ENCODE results near the gene PPFIA4. TPM values are rescaled to one million over a fixed set of nuclear protein-coding genes. Genes with fewer than 3 reads are reported as not detected.

PPFIA4 gene
- total and polyA plus RNA-seq, 10 donors: 0.21 to 12.0 (median 4.9) TPM

- peak; percentile 96 for DNase-seq
- no peaks in the 10 kb centered on the region for H3K9me3 ChIP-seq
- WGBS, 5 donors: 0 to 1% (median 0%) methylated on average over 48 to 78 of the region's 78 CpGs
- H3K27me3 ChIP-seq (replicated peaks in 1 of 7): no peaks in the 10 kb centered on the region
- H3K27ac ChIP-seq: peak within 1 kb of the TSS; percentile 84 to 95 (median 94)
- H3K36me3 ChIP-seq: peaks cover 0 to 36% (median 30%) of the 10 kb centered on the region in 6 donors
- peak within 1 kb of the TSS; percentile 75 to 95 (median 86) for H3K4me3 ChIP-seq
- intact Hi-C loops (cut with DNase I; ENCODE audit: low total_unique reads): loop anchor here (10.0 kb wide), 1 partner anchor 202 kb away; the partner anchor contains the start of gene KDM5B
- H3K4me1 ChIP-seq: peaks cover 14 to 50% (median 39%) of the 10 kb centered on the region in 6 donors
- peak; percentile 98 to 99 (median 98) for TF ChIP-seq POLR2AphosphoS5 (IDR thresholded peaks at IDR 0.05)
- peak; percentile 65 to 78 (median 78) for TF ChIP-seq POLR2A (IDR thresholded peaks at IDR 0.05)
- TF ChIP-seq CTCF (IDR thresholded peaks at IDR 0.05 in 8 of 11, conservative IDR thresholded peaks at IDR 0.05 in 3 of 11): peak in 3 of 11 experiments; percentile 15 to 36 (median 20)
Observed at GRCh38 chr1:203006948-203007871, 19.1 kb upstream of the PPFIA4 start, which contains the start of gene TMEM183A. TMEM183A (plus strand) TSS chr1:203007374; CDS start chr1:203007466, 92 bp downstream.

- Histone ChIP-seq H3K36me3 (peaks cover 0 to 55% (median 48%) of the 10 kb centered on the region in 6 donors), H3K27ac (no peak overlapping the region), H3K27me3 (replicated peaks in 1 of 7) (no peaks in the 10 kb centered on the region), H3K4me1 (peaks cover 14 to 62% (median 41%) of the 10 kb centered on the region in 6 donors), H3K4me3 (peak overlapping the region in 1 of 8 donors; percentile 75), H3K9me3 (no peaks in the 10 kb centered on the region)
- WGBS, 5 donors: 88 to 95% (median 94%) methylated on average over 3 of the region's 3 CpGs
- TF ChIP-seq CTCF (IDR thresholded peaks at IDR 0.05 in 8 of 11, conservative IDR thresholded peaks at IDR 0.05 in 3 of 11): no peak
- no peak for TF ChIP-seq POLR2A (IDR thresholded peaks at IDR 0.05)
- no peak for TF ChIP-seq POLR2AphosphoS5 (IDR thresholded peaks at IDR 0.05)
- no peak for DNase-seq
- intact Hi-C loops (cut with DNase I; ENCODE audit: low total_unique reads): loop anchor here (10.0 kb wide), 1 partner anchor 204 kb away; the partner anchor contains the start of gene KDM5B
Observed at GRCh38 chr1:203009185-203009584, 17.1 kb upstream of the PPFIA4 start.

GRCh38 chr1:203011582-203011981, 14.7 kb upstream of the PPFIA4 start:
- Histone ChIP-seq H3K27me3 (replicated peaks in 1 of 7) (no peaks in the 10 kb centered on the region), H3K4me3 (no peak overlapping the region), H3K27ac (no peak overlapping the region), H3K9me3 (no peaks in the 10 kb centered on the region), H3K36me3 (peaks cover 0 to 79% (median 72%) of the 10 kb centered on the region in 6 donors), H3K4me1 (peaks cover 14 to 66% (median 33%) of the 10 kb centered on the region in 6 donors)
- TF ChIP-seq CTCF (IDR thresholded peaks at IDR 0.05 in 8 of 11, conservative IDR thresholded peaks at IDR 0.05 in 3 of 11): no peak
- no peak for TF ChIP-seq POLR2AphosphoS5 (IDR thresholded peaks at IDR 0.05)
- no peak for TF ChIP-seq POLR2A (IDR thresholded peaks at IDR 0.05)
- DNase-seq: no peak
- WGBS, 5 donors: 98% methylated on average over 5 of the region's 5 CpGs
- intact Hi-C loops (cut with DNase I; ENCODE audit: low total_unique reads): no loop called here

- H3K27me3 ChIP-seq (replicated peaks in 1 of 7): no peaks in the 10 kb centered on the region
- DNase-seq: no peak
- no peaks in the 10 kb centered on the region for H3K9me3 ChIP-seq
- no peak for TF ChIP-seq POLR2A (IDR thresholded peaks at IDR 0.05)
- TF ChIP-seq CTCF (IDR thresholded peaks at IDR 0.05 in 8 of 11, conservative IDR thresholded peaks at IDR 0.05 in 3 of 11): no peak
- TF ChIP-seq POLR2AphosphoS5 (IDR thresholded peaks at IDR 0.05): no peak
- intact Hi-C loops (cut with DNase I; ENCODE audit: low total_unique reads): no loop called here
- H3K4me3 ChIP-seq: no peak overlapping the region
- H3K36me3 ChIP-seq: peaks cover 5 to 100% (median 96%) of the 10 kb centered on the region in 6 donors
- WGBS, 5 donors: 96 to 99% (median 99%) methylated on average over 4 of the region's 4 CpGs
- no peak overlapping the region for H3K27ac ChIP-seq
- peaks cover 0 to 26% (median 0%) of the 10 kb centered on the region in 6 donors for H3K4me1 ChIP-seq
Observed at GRCh38 chr1:203017061-203017460, 9.2 kb upstream of the PPFIA4 start.

Measured in spleen (tissue), 11 donors.